ENCODE data around the gene JMJD7. TPM values are rescaled to one million over a fixed set of nuclear protein-coding genes. Genes with fewer than 3 reads are reported as not detected.

The JMJD7 gene
- total RNA-seq, 3 donors from 2014 or later (not counting 1 experiment from before 2014, with no cell fraction given): 20.3 to 36.4 (median 28.7) TPM

- no peaks in the 10 kb centered on the region for H3K9me3 ChIP-seq (ENCODE audit: control insufficient read depth, insufficient read depth, low read length)
- Mint-ChIP-seq H3K4me1 (peaks cover 10 to 24% of the 10 kb centered on the region in 2 donors), H3K4me3 (no peak overlapping the region), H3K27me3 (ENCODE audit: low read depth in 2 of 2) (peaks cover 10 to 13% of the 10 kb centered on the region in 2 donors), H3K9me3 (no peaks in the 10 kb centered on the region), H3K27ac (no peak overlapping the region), H3K36me3 (no peaks in the 10 kb centered on the region)
- no peak overlapping the region for H3K4me3 ChIP-seq (ENCODE audit: low read length)
- no peaks in the 10 kb centered on the region for H3K27me3 ChIP-seq (ENCODE audit: control insufficient read depth, insufficient read depth, low read length)
- H3K4me1 ChIP-seq (ENCODE audit: control insufficient read depth, insufficient read depth, low read length): peaks cover 17% of the 10 kb centered on the region
- DNase-seq (no peak), ATAC-seq (no peak)
- intact Hi-C loops (cut with micrococcal nuclease): no loop called here
- TF ChIP-seq CTCF (IDR thresholded peaks at IDR 0.05): no peak
- no peak overlapping the region for H3K27ac ChIP-seq (ENCODE audit: low read length)
- 79% methylated on average over 14 of the region's 14 CpGs for WGBS (ENCODE audit: insufficient coverage)
- no peaks in the 10 kb centered on the region for H3K36me3 ChIP-seq (ENCODE audit: control insufficient read depth, insufficient read depth, low read length)
Observed at GRCh38 chr15:41882689-41883483, 55.0 kb downstream of the JMJD7 start.

GRCh38 chr15:41883484-41883825, 55.6 kb downstream of the JMJD7 start:
- ATAC-seq (no peak), DNase-seq (no peak)
- Mint-ChIP-seq H3K9me3 (no peaks in the 10 kb centered on the region), H3K27ac (no peak overlapping the region), H3K36me3 (no peaks in the 10 kb centered on the region), H3K27me3 (ENCODE audit: low read depth in 2 of 2) (peaks cover 10 to 13% of the 10 kb centered on the region in 2 donors), H3K4me1 (peaks cover 11 to 30% of the 10 kb centered on the region in 2 donors), H3K4me3 (no peak overlapping the region)
- Histone ChIP-seq H3K4me3 (ENCODE audit: low read length) (no peak overlapping the region), H3K27ac (ENCODE audit: low read length) (no peak overlapping the region), H3K4me1 (ENCODE audit: control insufficient read depth, insufficient read depth, low read length) (peaks cover 23% of the 10 kb centered on the region), H3K9me3 (ENCODE audit: control insufficient read depth, insufficient read depth, low read length) (no peaks in the 10 kb centered on the region), H3K36me3 (ENCODE audit: control insufficient read depth, insufficient read depth, low read length) (no peaks in the 10 kb centered on the region), H3K27me3 (ENCODE audit: control insufficient read depth, insufficient read depth, low read length) (no peaks in the 10 kb centered on the region)
- no peak for TF ChIP-seq CTCF (IDR thresholded peaks at IDR 0.05)
- 89% methylated on average over 2 of the region's 2 CpGs for WGBS (ENCODE audit: insufficient coverage)
- intact Hi-C loops (cut with micrococcal nuclease): no loop called here

GRCh38 chr15:41884458-41884857, 56.6 kb downstream of the JMJD7 start:
- Mint-ChIP-seq H3K4me3 (no peak overlapping the region), H3K27ac (no peak overlapping the region), H3K36me3 (no peaks in the 10 kb centered on the region), H3K4me1 (peaks cover 16 to 40% of the 10 kb centered on the region in 2 donors), H3K9me3 (no peaks in the 10 kb centered on the region), H3K27me3 (ENCODE audit: low read depth in 2 of 2) (peaks cover 10 to 13% of the 10 kb centered on the region in 2 donors)
- DNase-seq (no peak), ATAC-seq (no peak)
- TF ChIP-seq CTCF (IDR thresholded peaks at IDR 0.05): no peak
- H3K4me3 ChIP-seq (ENCODE audit: low read length): no peak overlapping the region
- no peaks in the 10 kb centered on the region for H3K27me3 ChIP-seq (ENCODE audit: control insufficient read depth, insufficient read depth, low read length)
- 93% methylated on average over 7 of the region's 7 CpGs for WGBS (ENCODE audit: insufficient coverage)
- H3K9me3 ChIP-seq (ENCODE audit: control insufficient read depth, insufficient read depth, low read length): no peaks in the 10 kb centered on the region
- H3K4me1 ChIP-seq (ENCODE audit: control insufficient read depth, insufficient read depth, low read length): peaks cover 33% of the 10 kb centered on the region
- no peaks in the 10 kb centered on the region for H3K36me3 ChIP-seq (ENCODE audit: control insufficient read depth, insufficient read depth, low read length)
- H3K27ac ChIP-seq (ENCODE audit: low read length): no peak overlapping the region
- intact Hi-C loops (cut with micrococcal nuclease): no loop called here

GRCh38 chr15:41885321-41885720, 57.4 kb downstream of the JMJD7 start:
- DNase-seq (no peak), ATAC-seq (no peak)
- Mint-ChIP-seq H3K27me3 (ENCODE audit: low read depth in 2 of 2) (peaks cover 10 to 13% of the 10 kb centered on the region in 2 donors), H3K4me3 (no peak overlapping the region), H3K36me3 (no peaks in the 10 kb centered on the region), H3K27ac (no peak overlapping the region), H3K4me1 (peaks cover 16 to 41% of the 10 kb centered on the region in 2 donors), H3K9me3 (no peaks in the 10 kb centered on the region)
- H3K4me1 ChIP-seq (ENCODE audit: control insufficient read depth, insufficient read depth, low read length): peaks cover 34% of the 10 kb centered on the region
- no peaks in the 10 kb centered on the region for H3K36me3 ChIP-seq (ENCODE audit: control insufficient read depth, insufficient read depth, low read length)
- H3K9me3 ChIP-seq (ENCODE audit: control insufficient read depth, insufficient read depth, low read length): no peaks in the 10 kb centered on the region
- H3K4me3 ChIP-seq (ENCODE audit: low read length): no peak overlapping the region
- no peak overlapping the region for H3K27ac ChIP-seq (ENCODE audit: low read length)
- intact Hi-C loops (cut with micrococcal nuclease): no loop called here
- no peak for TF ChIP-seq CTCF (IDR thresholded peaks at IDR 0.05)
- H3K27me3 ChIP-seq (ENCODE audit: control insufficient read depth, insufficient read depth, low read length): no peaks in the 10 kb centered on the region

All from natural killer cell (primary cell).